ENCODE data around the gene KIR2DL3.
"Not testable (repeated sequence)": the region's sequence is repeated elsewhere in the genome, so short reads cannot be mapped to it uniquely, and the experiment has no call there.

Gene KIR2DL3

GRCh38 chr19:54704928-54705327, 33.4 kb upstream of the KIR2DL3 start:
- Histone ChIP-seq H3K27ac (no peak overlapping the region), H3K27me3 (replicated peaks) (no peaks in the 10 kb centered on the region), H3K4me3 (ENCODE audit: low read depth, low read length) (no peak overlapping the region), H3K36me3 (replicated peaks) (no peaks in the 10 kb centered on the region)
- in situ Hi-C loops (cut with HindIII; ENCODE audit: low pct_ligation_motif_present, low sequenced_read_pairs) = no loop called here
- no peak for DNase-seq
- TF ChIP-seq CTCF (IDR thresholded peaks at IDR 0.05; ENCODE audit: low read depth, low read length, missing control alignments) = no peak

GRCh38 chr19:54707962-54708361, 30.4 kb upstream of the KIR2DL3 start:
- no peak for TF ChIP-seq CTCF (IDR thresholded peaks at IDR 0.05; ENCODE audit: low read depth, low read length, missing control alignments)
- no peak for DNase-seq
- in situ Hi-C loops (cut with HindIII; ENCODE audit: low pct_ligation_motif_present, low sequenced_read_pairs) = no loop called here

DNA sequence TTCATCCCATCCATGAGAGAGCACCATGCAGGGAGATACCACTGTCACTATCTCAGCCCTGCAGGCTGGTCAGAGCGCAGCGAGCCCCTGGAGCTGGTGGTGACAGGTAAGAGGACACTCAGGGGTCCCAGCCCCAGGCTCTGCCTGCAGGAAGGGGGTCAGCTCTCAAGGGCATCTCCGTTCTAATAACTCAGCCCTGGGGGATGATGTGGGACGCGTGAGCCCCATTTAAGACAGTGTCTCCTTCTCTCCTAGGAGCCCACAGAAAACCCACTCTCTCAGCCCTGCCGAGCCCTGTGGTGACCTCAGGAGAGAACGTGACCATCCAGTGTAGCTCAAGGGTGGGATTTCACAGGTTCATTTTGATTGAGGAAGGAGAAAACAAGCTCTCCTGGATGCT, 29.5 kb upstream of the KIR2DL3 start:
- no peak overlapping the region for H3K4me3 ChIP-seq (ENCODE audit: low read depth, low read length)
- no peak for DNase-seq
- H3K36me3 ChIP-seq (replicated peaks) = no peaks in the 10 kb centered on the region
- TF ChIP-seq CTCF (IDR thresholded peaks at IDR 0.05; ENCODE audit: low read depth, low read length, missing control alignments) = no peak
- in situ Hi-C loops (cut with HindIII; ENCODE audit: low pct_ligation_motif_present, low sequenced_read_pairs) = no loop called here
- H3K27ac ChIP-seq = no peak overlapping the region
- H3K27me3 ChIP-seq (replicated peaks) = no peaks in the 10 kb centered on the region

More at GRCh38 chr19:54707962-54708361, 30.4 kb upstream of the KIR2DL3 start:
- Histone ChIP-seq H3K4me3 (ENCODE audit: low read depth, low read length) (no peak overlapping the region), H3K36me3 (replicated peaks) (no peaks in the 10 kb centered on the region), H3K27ac (no peak overlapping the region), H3K27me3 (replicated peaks) (no peaks in the 10 kb centered on the region)

GRCh38 chr19:54709212-54709948, 28.9 kb upstream of the KIR2DL3 start:
- TF ChIP-seq CTCF (IDR thresholded peaks at IDR 0.05; ENCODE audit: low read depth, low read length, missing control alignments) = no peak
- Histone ChIP-seq H3K27ac (no peak overlapping the region), H3K27me3 (replicated peaks) (no peaks in the 10 kb centered on the region), H3K36me3 (replicated peaks) (no peaks in the 10 kb centered on the region), H3K4me3 (ENCODE audit: low read depth, low read length) (no peak overlapping the region)
- in situ Hi-C loops (cut with HindIII; ENCODE audit: low pct_ligation_motif_present, low sequenced_read_pairs) = no loop called here
- DNase-seq = no peak

GRCh38 chr19:54709956-54710355, 28.4 kb upstream of the KIR2DL3 start:
- H3K36me3 ChIP-seq (replicated peaks); H3K27ac ChIP-seq; H3K4me3 ChIP-seq (ENCODE audit: low read depth, low read length); in situ Hi-C loops (cut with HindIII; ENCODE audit: low pct_ligation_motif_present, low sequenced_read_pairs); H3K27me3 ChIP-seq (replicated peaks); DNase-seq: not testable (repeated sequence)

GRCh38 chr19:54724142-54724541, 14.2 kb upstream of the KIR2DL3 start, which contains the start of gene KIR3DL3:
Gene KIR3DL3 (plus strand): TSS chr19:54724442. CDS start chr19:54724497, 55 bp downstream.
- in situ Hi-C loops (cut with HindIII; ENCODE audit: low pct_ligation_motif_present, low sequenced_read_pairs) = no loop called here
- no peak for DNase-seq
- H3K27ac ChIP-seq = no peak within 1 kb of the TSS
- H3K36me3 ChIP-seq (replicated peaks) = no peaks in the 10 kb centered on the region
- H3K27me3 ChIP-seq (replicated peaks) = no peaks in the 10 kb centered on the region
- no peak for TF ChIP-seq CTCF (IDR thresholded peaks at IDR 0.05; ENCODE audit: low read depth, low read length, missing control alignments)
- no peak within 1 kb of the TSS for H3K4me3 ChIP-seq (ENCODE audit: low read depth, low read length)

Data from brain microvascular endothelial cell (primary cell).